ENCODE measurements around the gene ACTL10. TPM values are rescaled to one million over a fixed set of nuclear protein-coding genes. Genes with fewer than 3 reads are reported as not detected.

ACTL10 gene
- total and polyA plus RNA-seq, 2 of the 4 experiments (the other 2 are of a cell fraction), result 0.18 to 0.43 TPM

DNA sequence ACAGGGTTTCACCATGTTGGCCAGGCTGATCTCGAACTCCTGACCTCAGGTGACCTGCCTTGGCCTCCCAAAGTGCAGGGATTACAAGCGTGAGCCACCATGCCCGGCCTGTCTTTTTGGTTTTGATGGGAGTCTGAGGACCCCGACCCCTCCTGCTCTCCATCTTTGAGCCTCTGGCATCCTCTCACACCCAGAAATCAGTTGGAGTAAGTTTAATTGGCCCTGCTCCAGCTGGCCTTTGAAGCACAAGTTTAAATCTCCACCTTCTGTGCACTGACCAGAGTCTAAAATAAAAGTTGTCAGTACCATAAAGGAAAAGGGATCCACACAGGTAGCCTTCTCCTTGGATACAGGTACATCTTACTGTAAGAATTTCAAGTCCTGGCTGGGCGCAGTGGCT is 20.6 kb upstream of the ACTL10 start:
- ChIA-PET POLR2A (ENCODE audit: unreplicated experiment) (no interaction called here), CTCF (no interaction called here)
- Histone ChIP-seq H2BK120ac (ENCODE audit: low read depth, low read length) (no peak overlapping the region), H3K9ac (ENCODE audit: low read depth, low read length) (no peak overlapping the region), H3K4me2 (ENCODE audit: low read depth, low read length) (no peak overlapping the region), H3K9me3 (ENCODE audit: control insufficient read depth, insufficient read depth, low read length) (no peaks in the 10 kb centered on the region), H4K8ac (ENCODE audit: low read depth in 2 of 2, low read length in 2 of 2) (no peak overlapping the region), H2AK9ac (replicated peaks; ENCODE audit: low read depth, low read length, poor library complexity) (no peak overlapping the region), H3K23ac (ENCODE audit: low read depth, low read length) (no peak overlapping the region), H3K9me1 (ENCODE audit: insufficient read depth, low read length) (peaks cover 14% of the 10 kb centered on the region; the same call in 1 of the 2 replicates), H4K91ac (ENCODE audit: insufficient read depth, low read depth, low read length) (no peak overlapping the region), H2AK5ac (ENCODE audit: low read depth, low read length) (no peak overlapping the region), H3K4ac (ENCODE audit: low read depth, low read length) (no peak overlapping the region), H3K36me3 (ENCODE audit: control insufficient read depth, insufficient read depth, low read length) (peaks cover 29% of the 10 kb centered on the region), H3K56ac (ENCODE audit: extremely low read depth, insufficient read depth, low read length) (no peak overlapping the region), H3K18ac (ENCODE audit: low read depth, low read length) (no peak overlapping the region), H2BK5ac (ENCODE audit: low read depth, low read length, poor library complexity, severe bottlenecking) (no peak overlapping the region), H4K5ac (ENCODE audit: low read depth, low read length) (no peak overlapping the region), H3K14ac (replicated peaks; ENCODE audit: low read depth, low read length) (no peak overlapping the region), H3K79me1 (ENCODE audit: low read depth in 1 of 2, low read length in 2 of 2) (no peaks in the 10 kb centered on the region; a peak in 1 of 4 replicates), H3K4me1 (ENCODE audit: control insufficient read depth, insufficient read depth, low read length) (0 out of 2 replicates have a peak, but pooled peaks cover 3% of the 10 kb centered on the region), H2BK20ac (ENCODE audit: low read depth, low read length) (no peak overlapping the region), H3K4me3 (ENCODE audit: insufficient read depth, low read depth, low read length) (no peak overlapping the region), H3K27me3 (ENCODE audit: control insufficient read depth, insufficient read depth, low read length) (no peaks in the 10 kb centered on the region), H2AFZ (replicated peaks; ENCODE audit: low read length, poor library complexity) (no peak overlapping the region), H3K27ac (ENCODE audit: insufficient read depth, low read length) (no peak overlapping the region), H2BK15ac (ENCODE audit: low read depth, low read length) (no peak overlapping the region), H4K20me1 (ENCODE audit: insufficient read depth, low read length) (peaks cover 9% of the 10 kb centered on the region; the same call in 1 of the 2 replicates)
- in situ Hi-C loops (cut with MboI; ENCODE audit: low sequenced_read_pairs) (no loop called here), dilution Hi-C loops (cut with HindIII; ENCODE audit: low sequenced_read_pairs, unreplicated experiment) (no loop called here), intact Hi-C loops (cut with micrococcal nuclease) (no loop called here)
- TF ChIP-seq, protein P1, sequence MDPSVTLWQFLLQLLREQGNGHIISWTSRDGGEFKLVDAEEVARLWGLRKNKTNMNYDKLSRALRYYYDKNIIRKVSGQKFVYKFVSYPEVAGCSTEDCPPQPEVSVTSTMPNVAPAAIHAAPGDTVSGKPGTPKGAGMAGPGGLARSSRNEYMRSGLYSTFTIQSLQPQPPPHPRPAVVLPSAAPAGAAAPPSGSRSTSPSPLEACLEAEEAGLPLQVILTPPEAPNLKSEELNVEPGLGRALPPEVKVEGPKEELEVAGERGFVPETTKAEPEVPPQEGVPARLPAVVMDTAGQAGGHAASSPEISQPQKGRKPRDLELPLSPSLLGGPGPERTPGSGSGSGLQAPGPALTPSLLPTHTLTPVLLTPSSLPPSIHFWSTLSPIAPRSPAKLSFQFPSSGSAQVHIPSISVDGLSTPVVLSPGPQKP (IDR thresholded peaks at IDR 0.05; ENCODE audit: borderline replicate concordance, low read depth, low read length), result no peak
- TF ChIP-seq NFE2L2 (IDR thresholded peaks at IDR 0.05; ENCODE audit: low read depth, low read length) (no peak), MAFK (IDR thresholded peaks at IDR 0.05; ENCODE audit: low read depth, low read length) (no peak), BHLHE40 (IDR thresholded peaks at IDR 0.05; ENCODE audit: low read depth, low read length) (no peak), RFX5 (IDR thresholded peaks at IDR 0.05; ENCODE audit: low read depth, low read length) (no peak), CHD1 (IDR thresholded peaks at IDR 0.05; ENCODE audit: low read depth, low read length) (no peak), FOS (IDR thresholded peaks at IDR 0.05; ENCODE audit: low read depth, low read length) (no peak), RCOR1 (IDR thresholded peaks at IDR 0.05; ENCODE audit: insufficient replicate concordance, low read length) (no peak), RAD21 (IDR thresholded peaks at IDR 0.05; ENCODE audit: low read length) (no peak)
- TF ChIP-seq, protein P2, sequence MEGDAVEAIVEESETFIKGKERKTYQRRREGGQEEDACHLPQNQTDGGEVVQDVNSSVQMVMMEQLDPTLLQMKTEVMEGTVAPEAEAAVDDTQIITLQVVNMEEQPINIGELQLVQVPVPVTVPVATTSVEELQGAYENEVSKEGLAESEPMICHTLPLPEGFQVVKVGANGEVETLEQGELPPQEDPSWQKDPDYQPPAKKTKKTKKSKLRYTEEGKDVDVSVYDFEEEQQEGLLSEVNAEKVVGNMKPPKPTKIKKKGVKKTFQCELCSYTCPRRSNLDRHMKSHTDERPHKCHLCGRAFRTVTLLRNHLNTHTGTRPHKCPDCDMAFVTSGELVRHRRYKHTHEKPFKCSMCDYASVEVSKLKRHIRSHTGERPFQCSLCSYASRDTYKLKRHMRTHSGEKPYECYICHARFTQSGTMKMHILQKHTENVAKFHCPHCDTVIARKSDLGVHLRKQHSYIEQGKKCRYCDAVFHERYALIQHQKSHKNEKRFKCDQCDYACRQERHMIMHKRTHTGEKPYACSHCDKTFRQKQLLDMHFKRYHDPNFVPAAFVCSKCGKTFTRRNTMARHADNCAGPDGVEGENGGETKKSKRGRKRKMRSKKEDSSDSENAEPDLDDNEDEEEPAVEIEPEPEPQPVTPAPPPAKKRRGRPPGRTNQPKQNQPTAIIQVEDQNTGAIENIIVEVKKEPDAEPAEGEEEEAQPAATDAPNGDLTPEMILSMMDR (conservative IDR thresholded peaks at IDR 0.05; ENCODE audit: low read depth, low read length), result no peak
- no peak for DNase-seq
- WGBS, 2 experiments (ENCODE audit: extremely low coverage in 2 of 2, insufficient read length in 1 of 2), result no CpG with 5 or more reads among the region's 5 CpGs
- ATAC-seq (ENCODE audit: low read depth), result no peak
- no TSS peak for BruUV-seq (replicated peaks)
